IPS DF 6.9 (cell line): ENCODE results near the gene PSAPL1.

Source experiments
- DNase-seq: peaks from one replicate; pipeline ENCODE4 v3.0.0-alpha.2; 2013; ENCODE audit warnings: low read depth, low spot score
- H3K27ac ChIP-seq: one replicate; pipeline ENCODE4 v1.5.1; 2013; ENCODE audit warnings: low read length, control low read depth
- H3K27me3 ChIP-seq: 2 replicates; pipeline ENCODE4 v1.6.1; 2013; ENCODE audit warnings: mild to moderate bottlenecking, low read length; ENCODE audit not compliant: control insufficient read depth, insufficient read depth
- H3K36me3 ChIP-seq: 2 replicates; pipeline ENCODE4 v1.6.1; 2013; ENCODE audit warnings: low read length; ENCODE audit not compliant: control insufficient read depth, insufficient read depth
- H3K4me1 ChIP-seq: 2 replicates; pipeline ENCODE4 v1.6.1; 2013; ENCODE audit warnings: low read length; ENCODE audit not compliant: control insufficient read depth, insufficient read depth
- H3K4me3 ChIP-seq: 2 replicates; pipeline ENCODE4 v1.5.1; 2013; ENCODE audit warnings: mild to moderate bottlenecking, low read length
- H3K9me3 ChIP-seq: 2 replicates; pipeline ENCODE4 v1.6.1; 2013; ENCODE audit warnings: low read length, inconsistent platforms; ENCODE audit not compliant: control insufficient read depth, insufficient read depth
- WGBS: extraction: QIAGEN DNeasy Blood & Tissue Kit; methylation state at CpG from one replicate; pipeline ENCODE4 v1.1.7; 2013; ENCODE audit warnings: mixed read lengths, missing lambda C conversion rate; ENCODE audit not compliant: insufficient read length, insufficient coverage; 5-methylcytosine and 5-hydroxymethylcytosine counted together

Gene PSAPL1

DNA sequence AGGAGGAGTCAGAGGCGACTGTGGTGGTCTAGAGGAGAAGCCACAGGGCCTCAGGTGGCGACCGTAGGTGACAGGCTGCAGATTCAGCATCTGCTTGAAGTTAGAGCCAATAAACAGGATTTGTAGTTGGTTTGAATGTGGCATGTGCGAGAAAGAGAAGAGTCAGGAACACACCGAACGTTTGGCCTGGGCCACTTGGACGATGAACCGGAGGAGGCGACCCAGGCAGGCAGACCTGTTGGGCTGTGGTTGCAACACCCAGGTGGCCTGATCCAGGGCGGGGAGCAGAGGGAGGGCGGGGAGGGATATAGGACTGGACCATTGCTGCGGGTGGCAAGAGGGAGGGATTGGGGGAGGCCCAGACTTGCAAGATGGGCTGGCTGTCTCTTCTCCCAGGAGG is 10.0 kb upstream of the PSAPL1 start:
- Histone ChIP-seq H3K4me3 (no peak overlapping the region), H3K27me3 (no peaks in the 10 kb centered on the region), H3K36me3 (no peaks in the 10 kb centered on the region; the same call in 1 of the 2 replicates), H3K4me1 (peaks cover 3% of the 10 kb centered on the region), H3K9me3 (no peaks in the 10 kb centered on the region), H3K27ac (no peak overlapping the region)
- WGBS: no CpG with 5 or more reads among the region's 12 CpGs
- no peak for DNase-seq

DNA sequence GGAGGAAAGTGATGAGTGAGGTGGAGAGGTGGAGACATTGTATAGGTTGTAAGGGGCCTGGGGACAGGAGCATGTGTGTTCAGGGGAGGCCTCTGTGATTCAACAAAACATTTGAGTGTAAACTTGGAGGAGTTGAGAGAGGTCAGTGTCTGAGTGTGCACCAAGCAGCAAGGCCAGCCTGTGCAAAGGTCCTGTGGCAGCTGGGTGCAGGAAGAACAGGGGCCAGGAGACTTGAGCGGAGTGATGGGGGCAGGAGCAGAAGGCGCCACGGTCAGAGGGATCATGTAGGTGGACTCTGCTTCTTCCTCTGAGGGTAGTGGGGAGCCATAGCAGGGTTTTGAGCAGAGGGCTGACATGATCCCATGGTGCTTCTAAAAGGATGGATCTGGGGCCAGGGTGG is 9.6 kb upstream of the PSAPL1 start:
- DNase-seq: no peak
- WGBS: no CpG with 5 or more reads among the region's 3 CpGs
- Histone ChIP-seq H3K27ac (no peak overlapping the region), H3K36me3 (no peaks in the 10 kb centered on the region; the same call in 1 of the 2 replicates), H3K9me3 (no peaks in the 10 kb centered on the region), H3K27me3 (no peaks in the 10 kb centered on the region), H3K4me1 (peaks cover 3% of the 10 kb centered on the region), H3K4me3 (no peak overlapping the region)

DNA sequence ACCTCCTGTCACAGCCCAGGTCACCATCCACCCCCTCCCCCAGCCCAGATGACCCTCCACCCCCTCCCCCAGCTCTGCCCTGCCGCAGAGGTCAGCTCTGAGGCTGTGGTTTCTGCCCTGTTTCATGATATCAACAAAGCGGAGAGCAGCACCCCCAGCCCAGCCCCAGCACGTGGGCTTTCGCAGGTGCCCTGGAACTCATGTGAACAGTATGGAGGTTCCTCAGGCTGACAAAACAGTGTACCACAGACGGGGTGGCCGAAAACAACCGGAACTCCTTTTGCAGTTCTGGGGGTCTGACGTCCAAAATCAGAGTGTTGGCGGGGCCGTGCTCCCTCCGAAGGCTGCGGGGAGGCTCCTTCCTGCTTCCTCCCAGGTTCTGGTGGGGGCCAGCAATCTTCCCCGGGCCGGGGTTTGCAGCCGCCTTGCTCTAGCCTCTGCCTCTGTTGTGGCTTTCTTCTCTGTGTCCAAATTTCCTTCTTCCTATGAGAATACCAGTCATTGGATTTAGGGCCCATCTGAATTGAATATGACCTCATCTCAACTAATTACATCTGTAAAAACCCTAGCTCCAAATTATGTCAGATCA is 7.9 kb upstream of the PSAPL1 start:
- DNase-seq: no peak
- no peaks in the 10 kb centered on the region; the same call in 1 of the 2 replicates for H3K36me3 ChIP-seq
- H3K4me3 ChIP-seq: no peak overlapping the region
- no peak overlapping the region for H3K27ac ChIP-seq
- H3K9me3 ChIP-seq: no peaks in the 10 kb centered on the region
- peaks cover 3% of the 10 kb centered on the region for H3K4me1 ChIP-seq
- no CpG with 5 or more reads among the region's 15 CpGs for WGBS
- H3K27me3 ChIP-seq: no peaks in the 10 kb centered on the region

DNA sequence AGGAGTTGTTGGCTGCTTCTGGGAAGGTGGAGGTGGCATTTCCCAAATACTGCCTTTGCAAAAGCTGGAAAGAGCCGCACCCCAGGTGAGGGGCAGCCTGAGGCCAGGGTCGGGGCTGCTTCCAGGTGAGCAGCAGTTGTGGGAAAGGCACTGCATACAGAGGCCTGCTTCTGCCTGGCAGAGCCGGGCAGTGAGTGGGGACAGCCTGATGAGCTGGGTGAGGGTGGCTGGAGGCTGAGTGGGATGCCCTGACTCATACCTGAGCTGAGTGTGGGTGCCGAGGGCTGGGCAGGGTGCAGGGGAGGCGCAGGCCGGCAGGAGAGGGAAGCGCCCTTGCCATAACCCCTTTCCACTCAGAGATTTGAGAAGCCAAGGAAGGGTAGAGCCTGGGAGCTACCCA is 6.5 kb upstream of the PSAPL1 start:
- Histone ChIP-seq H3K4me3 (no peak overlapping the region), H3K27ac (no peak overlapping the region), H3K9me3 (no peaks in the 10 kb centered on the region), H3K27me3 (no peaks in the 10 kb centered on the region), H3K4me1 (peaks cover 3% of the 10 kb centered on the region), H3K36me3 (no peaks in the 10 kb centered on the region; the same call in 1 of the 2 replicates)
- no CpG with 5 or more reads among the region's 7 CpGs for WGBS
- no peak for DNase-seq

DNA sequence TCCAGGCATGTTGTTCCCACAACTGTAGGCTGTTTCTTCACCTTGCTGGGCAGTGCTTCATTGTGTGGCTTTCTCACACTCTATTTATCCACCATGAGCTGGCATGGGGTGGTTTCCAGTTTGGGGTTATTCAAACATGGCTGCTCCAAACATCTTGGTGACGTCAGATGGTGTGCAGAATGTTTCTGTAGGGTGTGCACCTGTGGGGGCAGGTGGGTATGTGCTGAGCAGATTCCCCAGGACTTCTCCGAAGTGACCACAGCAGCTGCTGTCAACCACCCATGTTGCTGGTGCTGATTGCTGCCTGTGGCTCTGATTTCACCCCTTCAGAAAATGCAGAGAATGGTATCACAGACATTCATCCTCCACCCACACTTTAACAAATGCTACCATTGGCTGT is 5.0 kb upstream of the PSAPL1 start:
- no peak for DNase-seq
- no CpG with 5 or more reads among the region's 2 CpGs for WGBS

DNA sequence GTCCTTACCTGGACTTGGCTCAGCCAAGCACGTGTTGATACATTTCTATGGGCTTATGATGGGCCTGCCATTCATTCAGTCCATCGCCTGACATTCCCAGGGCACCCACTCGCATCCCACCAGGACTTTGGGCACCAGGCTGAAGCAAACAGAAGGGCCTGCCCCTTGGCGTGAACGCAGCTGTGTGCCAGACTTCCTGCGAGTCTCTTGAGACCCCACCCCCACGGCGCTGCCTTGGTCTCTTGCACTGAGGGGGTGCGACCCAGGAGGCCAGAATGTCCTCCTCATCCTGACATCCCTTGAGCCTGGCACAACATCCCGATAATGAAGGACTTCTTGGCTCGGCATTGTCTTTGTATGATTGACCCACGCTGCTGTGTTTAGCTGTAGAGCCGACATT is 1.5 kb upstream of the PSAPL1 start:
- no peaks in the 10 kb centered on the region for H3K9me3 ChIP-seq
- H3K36me3 ChIP-seq: no peaks in the 10 kb centered on the region
- no peak overlapping the region for H3K4me3 ChIP-seq
- no peaks in the 10 kb centered on the region for H3K27me3 ChIP-seq
- no CpG with 5 or more reads among the region's 13 CpGs for WGBS
- no peak for DNase-seq
- peaks cover under 1% of the 10 kb centered on the region for H3K4me1 ChIP-seq
- no peak overlapping the region for H3K27ac ChIP-seq

More for the DNA sequence above, 5.0 kb upstream of the PSAPL1 start:
- no peaks in the 10 kb centered on the region for H3K27me3 ChIP-seq
- no peaks in the 10 kb centered on the region; the same call in 1 of the 2 replicates for H3K36me3 ChIP-seq
- peaks cover 3% of the 10 kb centered on the region for H3K4me1 ChIP-seq
- no peak overlapping the region for H3K4me3 ChIP-seq
- H3K27ac ChIP-seq: no peak overlapping the region
- H3K9me3 ChIP-seq: no peaks in the 10 kb centered on the region

DNA sequence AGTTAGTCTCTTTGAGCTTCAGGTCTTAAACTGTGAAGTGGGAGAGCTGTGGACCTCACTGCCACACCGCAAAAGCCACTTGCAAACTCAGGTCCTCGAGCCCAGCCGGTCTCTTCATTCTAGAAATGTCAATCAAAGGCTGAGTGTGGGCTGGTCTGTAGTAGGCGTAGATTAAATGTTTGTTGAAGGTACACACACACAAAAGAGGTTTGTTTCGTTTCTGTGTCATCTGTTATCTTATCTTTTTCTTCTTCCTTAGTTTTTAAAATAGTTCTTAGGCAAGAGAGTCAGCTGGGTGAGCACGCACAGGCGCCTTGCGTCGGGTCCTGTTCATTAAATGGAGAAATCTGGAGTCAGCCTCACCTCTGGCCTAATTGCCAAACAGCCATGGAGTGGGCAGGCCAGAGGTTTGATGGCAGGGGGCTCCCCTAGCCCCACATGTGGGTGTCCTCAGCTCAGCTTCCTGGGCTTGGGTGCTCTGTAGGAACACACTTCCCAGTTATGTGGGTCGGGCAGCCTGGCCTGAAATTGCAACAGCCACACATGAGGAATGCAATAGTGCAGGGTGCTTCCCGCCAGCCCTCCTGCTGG is 836 bp upstream of the PSAPL1 start:
- Histone ChIP-seq H3K27me3 (no peaks in the 10 kb centered on the region), H3K36me3 (no peaks in the 10 kb centered on the region), H3K27ac (no peak overlapping the region), H3K4me1 (peaks cover 2% of the 10 kb centered on the region), H3K4me3 (no peak overlapping the region), H3K9me3 (no peaks in the 10 kb centered on the region)
- DNase-seq: no peak
- no CpG with 5 or more reads among the region's 11 CpGs for WGBS

DNA sequence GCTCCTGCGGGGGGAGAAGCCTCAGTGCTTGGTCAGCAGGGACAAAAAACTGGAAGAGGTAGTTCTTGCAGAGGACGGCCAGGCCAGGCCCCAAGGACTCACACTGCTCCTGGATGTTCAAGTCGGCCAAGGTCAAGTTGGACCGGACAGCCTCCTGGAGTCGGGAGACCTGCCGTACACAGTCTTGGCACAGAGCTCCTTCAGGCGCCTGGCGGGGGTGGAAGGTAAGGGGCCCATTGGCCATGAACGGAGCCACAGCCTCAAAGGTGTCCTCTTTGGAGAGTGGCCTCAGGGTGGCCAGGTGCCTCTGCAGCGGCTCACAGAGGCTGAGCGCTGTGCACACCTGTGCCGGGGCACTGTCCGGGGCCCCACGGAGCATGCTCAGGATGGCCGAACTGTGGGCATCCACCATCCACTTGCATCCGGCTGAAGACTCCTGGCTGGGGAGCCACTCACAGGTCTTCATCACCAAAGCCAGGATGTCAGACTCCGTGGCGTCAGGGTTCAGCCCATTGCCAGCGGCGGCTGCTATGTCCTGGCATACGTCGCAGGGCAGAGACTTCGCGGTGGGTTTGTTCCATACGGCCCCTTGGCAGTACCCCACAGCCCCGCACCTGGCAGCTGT is 477 bp downstream of the PSAPL1 start:
- H3K27me3 ChIP-seq: no peaks in the 10 kb centered on the region
- H3K36me3 ChIP-seq: no peaks in the 10 kb centered on the region
- H3K4me1 ChIP-seq: peaks cover 7% of the 10 kb centered on the region
- no peak for DNase-seq
- no peaks in the 10 kb centered on the region for H3K9me3 ChIP-seq
- no CpG with 5 or more reads among the region's 26 CpGs for WGBS
- H3K27ac ChIP-seq: no peak overlapping the region
- H3K4me3 ChIP-seq: no peak overlapping the region

DNA sequence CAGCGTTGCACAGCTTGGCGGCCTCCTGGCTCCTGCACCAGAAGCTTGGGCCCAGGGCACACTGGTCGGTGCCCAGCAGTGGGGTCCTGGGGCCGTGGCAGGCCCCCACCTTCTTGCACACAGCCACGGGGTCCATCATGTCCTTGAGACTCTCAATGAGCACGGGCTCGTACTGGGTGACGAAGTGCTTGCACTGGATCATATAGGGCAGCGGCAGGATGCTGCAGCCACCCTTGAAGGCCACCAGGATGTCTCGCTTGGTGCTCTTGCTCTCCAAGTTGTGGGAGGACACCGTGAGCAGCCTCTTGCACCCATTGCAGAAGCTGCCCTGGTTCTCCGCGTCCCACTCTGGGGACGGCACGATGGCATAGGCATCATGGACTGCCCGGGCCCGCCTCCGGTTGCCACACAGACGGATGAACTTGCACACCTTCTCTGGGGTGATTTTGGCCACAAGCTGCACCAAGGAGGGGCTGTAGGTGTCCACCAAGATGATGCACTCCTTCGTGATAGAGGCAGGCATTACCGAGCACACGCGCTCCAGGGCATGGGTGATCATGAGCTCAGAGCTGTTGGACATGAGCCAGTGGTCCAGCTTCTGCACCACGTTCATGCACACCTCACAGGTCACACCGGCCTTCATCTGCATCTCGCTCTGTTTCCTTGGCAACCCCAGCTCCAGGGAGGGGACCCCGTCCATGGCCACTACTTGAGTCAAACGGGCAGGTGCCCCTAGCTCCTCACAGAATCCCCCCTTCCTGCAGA is 1.2 kb downstream of the PSAPL1 start:
- H3K9me3 ChIP-seq: no peaks in the 10 kb centered on the region
- WGBS: no CpG with 5 or more reads among the region's 28 CpGs
- no peaks in the 10 kb centered on the region for H3K36me3 ChIP-seq
- H3K27me3 ChIP-seq: no peaks in the 10 kb centered on the region
- H3K4me1 ChIP-seq: peaks cover 7% of the 10 kb centered on the region
- no peak overlapping the region for H3K4me3 ChIP-seq
- H3K27ac ChIP-seq: no peak overlapping the region
- DNase-seq: no peak

DNA sequence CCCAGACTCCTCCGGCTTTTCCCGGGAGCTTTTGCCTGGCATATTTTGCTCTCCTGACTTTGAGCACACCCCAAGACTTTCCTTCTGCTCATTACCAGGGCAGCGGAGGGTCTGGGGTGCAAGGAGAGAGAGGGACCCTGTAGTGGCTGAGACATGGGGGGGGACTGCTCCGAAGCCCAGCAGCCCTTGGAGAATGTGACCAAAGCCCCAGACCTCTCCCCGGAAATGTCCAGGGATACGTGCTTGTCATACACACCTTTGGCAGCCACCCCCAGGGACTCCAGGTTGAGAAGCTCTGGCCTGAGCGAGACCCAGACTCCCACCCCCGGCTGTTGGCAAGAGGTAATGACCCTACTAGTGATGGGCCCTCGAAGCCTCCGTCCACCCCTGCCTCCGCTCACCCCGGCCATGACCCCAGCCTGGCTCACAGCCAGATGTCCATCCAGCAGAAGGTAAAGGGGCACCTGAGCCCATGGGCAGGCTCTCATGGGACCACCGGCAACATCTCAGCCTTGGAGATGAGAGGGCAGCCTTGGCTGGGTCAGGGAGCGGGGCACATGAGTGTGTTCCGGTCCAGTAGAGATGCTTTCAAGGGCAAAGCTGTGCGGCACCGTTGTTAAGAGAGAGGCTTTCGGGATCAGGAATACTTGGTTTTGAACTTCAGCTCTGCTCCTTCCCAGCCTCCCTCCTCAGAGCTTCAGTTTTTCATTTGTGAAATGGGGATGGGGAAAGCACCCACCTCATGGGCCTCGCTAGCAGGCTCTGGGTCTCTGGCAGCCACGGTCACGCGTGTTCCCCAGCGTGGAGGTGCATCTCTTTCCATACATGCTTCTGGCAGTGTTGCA is 2.0 kb downstream of the PSAPL1 start:
- Histone ChIP-seq H3K9me3 (no peaks in the 10 kb centered on the region), H3K4me1 (peaks cover 12% of the 10 kb centered on the region), H3K4me3 (no peak overlapping the region), H3K27me3 (no peaks in the 10 kb centered on the region), H3K27ac (no peak overlapping the region), H3K36me3 (no peaks in the 10 kb centered on the region)
- WGBS: no CpG with 5 or more reads among the region's 23 CpGs
- no peak for DNase-seq
